ENCODE results near the gene SUGCT.

DNA sequence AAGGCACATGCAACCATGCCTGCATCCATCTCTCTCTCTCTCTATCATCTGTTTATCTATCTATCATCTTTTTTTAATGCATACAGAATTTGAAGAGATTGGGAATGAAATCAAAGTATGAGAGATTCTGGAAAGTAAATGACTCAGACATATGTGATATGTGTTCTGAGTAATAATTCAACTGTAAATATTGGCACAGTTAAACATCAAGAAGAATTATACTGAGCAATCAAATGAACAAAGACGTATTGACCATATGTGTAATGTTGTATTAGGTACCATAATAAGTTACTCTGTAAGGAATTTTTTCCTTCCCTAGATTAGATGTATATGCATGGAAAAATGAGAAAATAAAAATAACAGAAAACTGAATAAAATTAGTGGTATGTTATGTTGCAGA lies 108.3 kb downstream of the SUGCT start:
- TF ChIP-seq ZNF274 (IDR thresholded peaks at IDR 0.05; ENCODE audit: low read depth, low read length) (no peak), YY1 (IDR thresholded peaks at IDR 0.05; ENCODE audit: insufficient read depth, insufficient read length) (no peak), SUZ12 (IDR thresholded peaks at IDR 0.05; ENCODE audit: extremely low read depth, insufficient read depth, insufficient read length) (no peak)
